GM04504 (cell line): ENCODE measurements around the gene ITGB3.

Source experiments
- DNase-seq: peaks from one replicate; pipeline ENCODE4 v3.0.0-alpha.2; 2012; ENCODE audit warnings: low read depth

ITGB3 gene

GRCh38 chr17:47338026-47338425 is 84.4 kb downstream of the ITGB3 start:
- DNase-seq, result no peak

GRCh38 chr17:47352848-47353247 is 99.2 kb downstream of the ITGB3 start:
- DNase-seq, result no peak

- no peak for DNase-seq
These were observed 105.0 kb downstream of the ITGB3 start for GRCh38 chr17:47358652-47359051.
